Hematopoietic multipotent progenitor cell treated with erythropoietin and hydrocortisone succinate and interleukin-3 and kit ligand, for 15 days (in vitro differentiated cells): Measurements from ENCODE around the gene DNM3.

Source experiments
- DNase-seq: peaks from one replicate; pipeline ENCODE4 v3.0.0-alpha.2; 2015; ENCODE audit warnings: low spot score

DNM3 gene

GRCh38 chr1:172140591-172140990, 299.3 kb downstream of the DNM3 start:
- no peak for DNase-seq

- DNase-seq, result no peak
Measured at GRCh38 chr1:172141341-172141881, 300.1 kb downstream of the DNM3 start.

- DNase-seq, result no peak
Measured at GRCh38 chr1:172142324-172142723, 301.0 kb downstream of the DNM3 start.

GRCh38 chr1:172143384-172144055, 302.2 kb downstream of the DNM3 start:
- DNase-seq, result no peak

- no peak for DNase-seq
Measured at GRCh38 chr1:172144445-172145061, 303.3 kb downstream of the DNM3 start.

GRCh38 chr1:172145231-172145651, 303.9 kb downstream of the DNM3 start:
- DNase-seq, result no peak

- DNase-seq, result no peak
Measured at GRCh38 chr1:172145656-172146055, 304.4 kb downstream of the DNM3 start.

- no peak for DNase-seq
Measured at GRCh38 chr1:172146141-172146850, 305.0 kb downstream of the DNM3 start.

GRCh38 chr1:172147541-172147940, 306.2 kb downstream of the DNM3 start:
- DNase-seq, result no peak

- DNase-seq, result no peak
Measured at GRCh38 chr1:172148213-172148612, 306.9 kb downstream of the DNM3 start.

- DNase-seq, result no peak
Measured at GRCh38 chr1:172148707-172149106, 307.4 kb downstream of the DNM3 start.

GRCh38 chr1:172149346-172149745, 308.0 kb downstream of the DNM3 start:
- DNase-seq, result no peak

- no peak for DNase-seq
Measured at GRCh38 chr1:172154551-172154950, 313.3 kb downstream of the DNM3 start.

- no peak for DNase-seq
Measured at GRCh38 chr1:172155766-172156165, 314.5 kb downstream of the DNM3 start.

- no peak for DNase-seq
Measured at GRCh38 chr1:172162236-172162635, 320.9 kb downstream of the DNM3 start.

GRCh38 chr1:172163498-172164215, 322.4 kb downstream of the DNM3 start:
- DNase-seq, result no peak

GRCh38 chr1:172165403-172165802, 324.1 kb downstream of the DNM3 start:
- no peak for DNase-seq

- DNase-seq, result no peak
Measured at GRCh38 chr1:172167796-172168596, 326.7 kb downstream of the DNM3 start.

GRCh38 chr1:172168597-172168872, 327.2 kb downstream of the DNM3 start:
- no peak for DNase-seq

GRCh38 chr1:172169836-172170235, 328.5 kb downstream of the DNM3 start:
- DNase-seq, result no peak

GRCh38 chr1:172172352-172172831, 331.1 kb downstream of the DNM3 start:
- no peak for DNase-seq

- DNase-seq, result no peak
Measured at GRCh38 chr1:172176206-172176605, 334.9 kb downstream of the DNM3 start.
